IPS-18a (cell line): ENCODE data around the gene PMEL.
"Not testable (repeated sequence)": the region's sequence is repeated elsewhere in the genome, so short reads cannot be mapped to it uniquely, and the experiment has no call there.

Experiments
- H3K27ac ChIP-seq: one replicate; pipeline ENCODE4 v1.5.1; 2013; ENCODE audit warnings: low read length
- H3K27me3 ChIP-seq: one replicate; pipeline ENCODE4 v1.6.1; 2013; ENCODE audit warnings: mild to moderate bottlenecking, low read length; ENCODE audit not compliant: control insufficient read depth, insufficient read depth
- H3K36me3 ChIP-seq: one replicate; pipeline ENCODE4 v1.6.1; 2013; ENCODE audit warnings: low read depth, low read length; ENCODE audit not compliant: control insufficient read depth
- H3K4me1 ChIP-seq: one replicate; pipeline ENCODE4 v1.6.1; 2013; ENCODE audit warnings: low read depth, low read length; ENCODE audit not compliant: control insufficient read depth
- H3K4me3 ChIP-seq: one replicate; pipeline ENCODE4 v1.5.1; 2013; ENCODE audit warnings: low read length
- H3K9ac ChIP-seq: one replicate; pipeline ENCODE4 v1.6.1; 2013; ENCODE audit warnings: mild to moderate bottlenecking, low read length, moderate library complexity
- H3K9me3 ChIP-seq: one replicate; pipeline ENCODE4 v1.6.1; 2013; ENCODE audit warnings: low read depth, low read length; ENCODE audit not compliant: control insufficient read depth

PMEL gene

GRCh38 chr12:55997535-55997859, 31.7 kb upstream of the PMEL start:
- H3K27ac ChIP-seq: peak overlapping the region; percentile 25
- peak overlapping the region; percentile 83 for H3K4me3 ChIP-seq
- H3K36me3 ChIP-seq: peaks cover 16% of the 10 kb centered on the region
- peak overlapping the region; percentile 78 for H3K9ac ChIP-seq
- no peaks in the 10 kb centered on the region for H3K4me1 ChIP-seq
- H3K27me3 ChIP-seq: no peaks in the 10 kb centered on the region
- H3K9me3 ChIP-seq: no peaks in the 10 kb centered on the region

GRCh38 chr12:55996715-55997534, 31.1 kb upstream of the PMEL start, which contains the start of gene SUOX:
Gene SUOX (plus strand): TSS chr12:55997276. CDS start chr12:56002222, 4,946 bp downstream.
- Histone ChIP-seq H3K9me3 (no peaks in the 10 kb centered on the region), H3K4me3 (peak within 1 kb of the TSS; percentile 83), H3K27me3 (no peaks in the 10 kb centered on the region), H3K36me3 (peaks cover 21% of the 10 kb centered on the region), H3K9ac (peak within 1 kb of the TSS; percentile 78), H3K4me1 (no peaks in the 10 kb centered on the region), H3K27ac (peak within 1 kb of the TSS; percentile 67)

- Histone ChIP-seq H3K4me3 (peak overlapping the region; percentile 83), H3K4me1 (no peaks in the 10 kb centered on the region), H3K27ac (peak overlapping the region; percentile 67), H3K9me3 (no peaks in the 10 kb centered on the region), H3K27me3 (no peaks in the 10 kb centered on the region), H3K9ac (no peak overlapping the region), H3K36me3 (peaks cover 26% of the 10 kb centered on the region)
Measured at GRCh38 chr12:55996201-55996714, 30.4 kb upstream of the PMEL start.

- no peaks in the 10 kb centered on the region for H3K9me3 ChIP-seq
- no peaks in the 10 kb centered on the region for H3K4me1 ChIP-seq
- H3K36me3 ChIP-seq: peaks cover 35% of the 10 kb centered on the region
- H3K27ac ChIP-seq: no peak overlapping the region
- H3K27me3 ChIP-seq: no peaks in the 10 kb centered on the region
- H3K9ac ChIP-seq: no peak overlapping the region
- H3K4me3 ChIP-seq: no peak overlapping the region
Measured at GRCh38 chr12:55995366-55995765, 29.5 kb upstream of the PMEL start.

- H3K27me3 ChIP-seq: no peaks in the 10 kb centered on the region
- H3K27ac ChIP-seq: no peak overlapping the region
- peaks cover 44% of the 10 kb centered on the region for H3K36me3 ChIP-seq
- H3K9me3 ChIP-seq: no peaks in the 10 kb centered on the region
- H3K4me3 ChIP-seq: no peak overlapping the region
- H3K4me1 ChIP-seq: no peaks in the 10 kb centered on the region
- H3K9ac ChIP-seq: no peak overlapping the region
Measured at GRCh38 chr12:55993230-55993853, 27.5 kb upstream of the PMEL start.

- peaks cover 44% of the 10 kb centered on the region for H3K36me3 ChIP-seq
- H3K9me3 ChIP-seq: no peaks in the 10 kb centered on the region
- H3K4me3 ChIP-seq: no peak overlapping the region
- no peak overlapping the region for H3K27ac ChIP-seq
- no peak overlapping the region for H3K9ac ChIP-seq
- H3K27me3 ChIP-seq: no peaks in the 10 kb centered on the region
- H3K4me1 ChIP-seq: no peaks in the 10 kb centered on the region
Measured at GRCh38 chr12:55991110-55991509, 25.3 kb upstream of the PMEL start.

- H3K4me1 ChIP-seq, H3K27ac ChIP-seq, H3K4me3 ChIP-seq, H3K9me3 ChIP-seq, H3K9ac ChIP-seq, H3K27me3 ChIP-seq: not testable (repeated sequence)
- H3K36me3 ChIP-seq: peaks cover 19% of the 10 kb centered on the region
Measured at GRCh38 chr12:55985976-55986375, 20.1 kb upstream of the PMEL start.

GRCh38 chr12:55985341-55985740, 19.5 kb upstream of the PMEL start:
- H3K27ac ChIP-seq: no peak overlapping the region
- H3K9me3 ChIP-seq: no peaks in the 10 kb centered on the region
- no peak overlapping the region for H3K4me3 ChIP-seq
- no peak overlapping the region for H3K9ac ChIP-seq
- H3K27me3 ChIP-seq: no peaks in the 10 kb centered on the region
- no peaks in the 10 kb centered on the region for H3K4me1 ChIP-seq
- H3K36me3 ChIP-seq: peaks cover 17% of the 10 kb centered on the region

GRCh38 chr12:55984861-55985260, 19.0 kb upstream of the PMEL start:
- no peak overlapping the region for H3K27ac ChIP-seq
- peaks cover 14% of the 10 kb centered on the region for H3K36me3 ChIP-seq
- H3K9ac ChIP-seq: no peak overlapping the region

GRCh38 chr12:55983232-55983842, 17.5 kb upstream of the PMEL start:
- H3K4me1 ChIP-seq: no peaks in the 10 kb centered on the region
- H3K27ac ChIP-seq: no peak overlapping the region
- H3K36me3 ChIP-seq: peaks cover 16% of the 10 kb centered on the region
- H3K4me3 ChIP-seq: no peak overlapping the region
- H3K9ac ChIP-seq: no peak overlapping the region
- no peaks in the 10 kb centered on the region for H3K27me3 ChIP-seq
- no peaks in the 10 kb centered on the region for H3K9me3 ChIP-seq

More at GRCh38 chr12:55984861-55985260, 19.0 kb upstream of the PMEL start:
- Histone ChIP-seq H3K4me3 (no peak overlapping the region), H3K27me3 (no peaks in the 10 kb centered on the region), H3K9me3 (no peaks in the 10 kb centered on the region), H3K4me1 (no peaks in the 10 kb centered on the region)

- Histone ChIP-seq H3K4me1 (no peaks in the 10 kb centered on the region), H3K9me3 (no peaks in the 10 kb centered on the region), H3K9ac (no peak overlapping the region), H3K36me3 (peaks cover 16% of the 10 kb centered on the region), H3K27me3 (no peaks in the 10 kb centered on the region), H3K27ac (no peak overlapping the region), H3K4me3 (no peak overlapping the region)
Measured at GRCh38 chr12:55982319-55982936, 16.6 kb upstream of the PMEL start.
